ENCODE results near the gene ACOX3. TPM values are rescaled to one million over a fixed set of nuclear protein-coding genes. Genes with fewer than 3 reads are reported as not detected.

Gene ACOX3
- total RNA-seq, 2 experiments from 2014 or later: 24.2 to 27.8 TPM

DNA sequence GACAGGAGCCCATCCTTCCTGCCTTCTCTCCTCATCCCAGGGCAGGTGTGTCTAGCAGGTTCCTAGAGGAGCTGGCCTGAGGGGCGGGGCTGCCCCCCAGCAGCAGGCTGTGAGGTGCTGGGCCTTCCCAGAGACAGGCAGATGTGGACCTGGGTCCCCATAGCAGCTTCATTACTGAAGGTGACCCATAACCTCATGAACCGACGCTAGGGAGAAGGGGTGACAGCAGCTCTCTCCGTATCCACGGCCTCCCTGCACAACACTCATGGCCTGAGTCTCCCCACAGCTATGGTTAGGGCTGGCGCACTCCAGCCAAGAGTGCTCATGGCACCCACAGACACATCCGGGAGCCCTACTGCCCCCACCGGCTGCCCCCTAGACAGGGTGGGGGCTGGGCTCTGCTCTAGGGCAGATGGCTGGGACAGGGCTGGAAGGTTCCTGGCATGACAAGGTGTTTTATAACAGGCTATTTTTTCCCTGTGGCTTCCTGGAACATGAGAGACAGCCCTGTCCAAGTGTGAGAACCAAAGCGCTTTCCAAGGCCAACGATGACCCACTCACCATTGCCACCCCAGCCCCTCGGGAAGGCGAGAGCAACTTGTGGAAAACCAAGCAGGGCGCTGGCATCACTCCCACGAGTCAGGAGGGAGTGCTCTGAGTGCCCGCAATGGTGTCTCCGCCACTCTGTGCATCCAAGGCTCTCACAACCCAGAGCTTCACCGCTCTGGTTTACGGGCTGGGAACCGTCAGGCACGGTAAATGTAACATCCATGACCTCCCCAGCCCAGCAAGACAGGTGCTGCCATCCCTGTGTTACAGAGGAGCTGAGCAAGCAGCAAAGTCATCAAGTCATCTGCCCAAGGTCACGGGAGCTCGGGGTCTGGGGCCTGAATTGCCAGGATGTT is 59.8 kb downstream of the ACOX3 start:
- ChIA-PET CTCF (no interaction called here), POLR2A (no interaction called here)
- no peaks in the 10 kb centered on the region for H3K27me3 Mint-ChIP-seq
- intact Hi-C loops (cut with micrococcal nuclease): no loop called here
- H3K9me3 Mint-ChIP-seq: no peaks in the 10 kb centered on the region
- no peaks in the 10 kb centered on the region for H3K4me1 Mint-ChIP-seq (ENCODE audit: low read depth)
- H3K36me3 Mint-ChIP-seq (ENCODE audit: low read depth): peaks cover 3% of the 10 kb centered on the region
- no peak overlapping the region for H3K27ac Mint-ChIP-seq
- no peak for ATAC-seq
- no peak for DNase-seq
- H3K4me3 Mint-ChIP-seq: no peak overlapping the region
- TF ChIP-seq, protein P1, sequence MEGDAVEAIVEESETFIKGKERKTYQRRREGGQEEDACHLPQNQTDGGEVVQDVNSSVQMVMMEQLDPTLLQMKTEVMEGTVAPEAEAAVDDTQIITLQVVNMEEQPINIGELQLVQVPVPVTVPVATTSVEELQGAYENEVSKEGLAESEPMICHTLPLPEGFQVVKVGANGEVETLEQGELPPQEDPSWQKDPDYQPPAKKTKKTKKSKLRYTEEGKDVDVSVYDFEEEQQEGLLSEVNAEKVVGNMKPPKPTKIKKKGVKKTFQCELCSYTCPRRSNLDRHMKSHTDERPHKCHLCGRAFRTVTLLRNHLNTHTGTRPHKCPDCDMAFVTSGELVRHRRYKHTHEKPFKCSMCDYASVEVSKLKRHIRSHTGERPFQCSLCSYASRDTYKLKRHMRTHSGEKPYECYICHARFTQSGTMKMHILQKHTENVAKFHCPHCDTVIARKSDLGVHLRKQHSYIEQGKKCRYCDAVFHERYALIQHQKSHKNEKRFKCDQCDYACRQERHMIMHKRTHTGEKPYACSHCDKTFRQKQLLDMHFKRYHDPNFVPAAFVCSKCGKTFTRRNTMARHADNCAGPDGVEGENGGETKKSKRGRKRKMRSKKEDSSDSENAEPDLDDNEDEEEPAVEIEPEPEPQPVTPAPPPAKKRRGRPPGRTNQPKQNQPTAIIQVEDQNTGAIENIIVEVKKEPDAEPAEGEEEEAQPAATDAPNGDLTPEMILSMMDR (IDR thresholded peaks at IDR 0.05): no peak

DNA sequence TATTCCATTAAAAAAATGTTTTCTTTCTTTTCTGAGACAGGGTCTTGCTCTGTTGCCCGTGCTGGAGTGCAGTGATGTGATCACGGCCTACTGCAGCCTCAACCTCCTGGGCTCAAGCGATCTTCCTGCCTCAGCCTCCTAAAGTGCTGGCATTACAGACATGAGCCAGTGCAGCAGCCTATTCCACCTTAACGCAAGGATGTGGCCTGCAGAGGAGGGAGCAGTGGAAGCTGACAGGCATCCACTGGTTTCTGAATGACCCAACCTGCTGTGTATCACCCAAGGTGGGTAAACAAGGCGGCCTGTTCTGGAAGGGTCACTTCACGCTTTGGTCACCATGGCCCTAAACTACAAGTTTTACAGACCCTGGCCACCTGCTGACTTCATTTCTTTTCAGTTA is 60.8 kb downstream of the ACOX3 start:
- DNase-seq: no peak
- no peaks in the 10 kb centered on the region for H3K9me3 Mint-ChIP-seq
- ATAC-seq: no peak
- no peak overlapping the region for H3K4me3 Mint-ChIP-seq
- intact Hi-C loops (cut with micrococcal nuclease): no loop called here
- no peaks in the 10 kb centered on the region for H3K36me3 Mint-ChIP-seq (ENCODE audit: low read depth)
- H3K4me1 Mint-ChIP-seq (ENCODE audit: low read depth): no peaks in the 10 kb centered on the region
- no peaks in the 10 kb centered on the region for H3K27me3 Mint-ChIP-seq
- TF ChIP-seq, protein P1 (IDR thresholded peaks at IDR 0.05): no peak
- ChIA-PET CTCF (no interaction called here), POLR2A (no interaction called here)
- no peak overlapping the region for H3K27ac Mint-ChIP-seq

DNA sequence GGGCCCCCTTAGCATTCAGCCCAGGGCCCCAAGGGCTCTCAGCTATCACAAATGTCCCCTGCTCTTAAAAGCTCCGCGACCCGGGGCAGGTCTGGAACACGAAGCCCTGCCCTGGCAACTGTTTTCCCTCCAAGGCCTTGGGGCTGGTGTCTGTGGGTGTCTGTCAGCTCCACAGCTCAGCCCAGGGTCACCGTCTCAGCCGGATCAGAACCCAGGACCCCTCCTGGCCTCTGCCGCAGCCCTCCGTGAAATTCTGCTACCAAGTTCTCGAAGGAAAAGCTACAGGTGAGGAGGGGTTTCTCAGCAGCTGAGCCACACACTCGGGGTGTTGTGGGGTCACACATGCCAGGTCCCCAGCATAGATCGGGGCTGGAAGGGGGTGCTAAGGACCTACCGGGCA is 61.2 kb downstream of the ACOX3 start:
- H3K36me3 Mint-ChIP-seq (ENCODE audit: low read depth): no peaks in the 10 kb centered on the region
- TF ChIP-seq, protein P1 (IDR thresholded peaks at IDR 0.05): no peak
- ChIA-PET CTCF (no interaction called here), POLR2A (no interaction called here)
- H3K27ac Mint-ChIP-seq: no peak overlapping the region
- intact Hi-C loops (cut with micrococcal nuclease): no loop called here
- ATAC-seq (no peak), DNase-seq (no peak)
- no peak overlapping the region for H3K4me3 Mint-ChIP-seq
- H3K27me3 Mint-ChIP-seq: no peaks in the 10 kb centered on the region
- H3K4me1 Mint-ChIP-seq (ENCODE audit: low read depth): no peaks in the 10 kb centered on the region
- no peaks in the 10 kb centered on the region for H3K9me3 Mint-ChIP-seq

DNA sequence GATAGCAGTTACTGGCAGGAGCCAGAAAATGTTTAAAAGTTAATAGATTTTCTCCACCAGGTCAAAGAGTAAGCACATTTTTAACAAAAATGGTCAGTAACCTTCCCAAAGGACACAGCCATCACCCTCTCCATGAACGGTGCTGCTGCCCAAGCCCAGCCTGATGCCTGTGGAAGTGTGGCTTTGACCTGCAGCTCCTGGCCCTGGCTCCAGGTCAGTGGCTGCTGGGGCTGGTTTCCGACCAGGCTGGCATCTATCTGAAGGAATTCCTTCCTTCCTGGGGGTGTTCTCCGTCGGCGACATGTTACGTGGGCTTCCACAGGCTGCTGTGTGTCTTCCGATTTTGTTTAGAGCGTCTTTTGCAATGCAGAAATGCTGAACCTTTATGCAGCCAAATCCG is 61.7 kb downstream of the ACOX3 start:
- TF ChIP-seq, protein P1 (IDR thresholded peaks at IDR 0.05): no peak
- no peak for ATAC-seq
- Mint-ChIP-seq H3K27me3 (no peaks in the 10 kb centered on the region), H3K36me3 (ENCODE audit: low read depth) (no peaks in the 10 kb centered on the region), H3K4me3 (no peak overlapping the region), H3K9me3 (no peaks in the 10 kb centered on the region), H3K4me1 (ENCODE audit: low read depth) (no peaks in the 10 kb centered on the region), H3K27ac (no peak overlapping the region)
- intact Hi-C loops (cut with micrococcal nuclease): no loop called here
- ChIA-PET CTCF (no interaction called here), POLR2A (no interaction called here)
- no peak for DNase-seq

DNA sequence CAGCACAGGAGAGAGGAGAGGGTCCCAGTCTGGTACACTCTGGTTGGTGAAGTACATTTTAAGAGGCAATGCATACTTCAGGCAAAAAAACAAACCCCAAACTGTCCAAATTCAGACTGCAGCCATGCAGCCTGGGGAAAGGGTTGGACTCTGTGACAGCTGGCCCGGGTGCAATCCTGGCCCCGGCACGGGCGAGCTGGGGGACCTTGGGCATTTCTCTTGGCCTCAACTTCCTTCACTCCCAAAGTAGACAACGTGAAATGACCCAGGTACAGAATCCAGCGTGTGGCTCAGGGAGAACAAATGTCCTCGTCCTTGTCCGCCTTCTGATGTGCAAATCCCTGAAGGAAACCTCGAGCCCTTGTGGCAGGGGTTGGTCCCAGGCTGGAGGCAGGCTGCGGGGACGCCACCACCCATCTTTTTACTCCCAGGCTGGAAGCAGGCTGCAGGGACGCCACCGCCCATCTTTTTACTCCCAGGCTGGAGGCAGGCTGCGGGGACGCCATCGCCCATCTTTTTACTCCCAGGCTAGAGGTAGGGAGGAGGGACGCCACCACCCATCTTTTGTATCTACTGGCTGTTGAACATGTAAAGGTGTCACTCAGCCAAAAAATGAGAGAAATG is 62.3 kb downstream of the ACOX3 start:
- H3K27ac Mint-ChIP-seq: no peak overlapping the region
- H3K9me3 Mint-ChIP-seq: no peaks in the 10 kb centered on the region
- no peak for ATAC-seq
- no peaks in the 10 kb centered on the region for H3K36me3 Mint-ChIP-seq (ENCODE audit: low read depth)
- ChIA-PET POLR2A (no interaction called here), CTCF (no interaction called here)
- TF ChIP-seq, protein P1 (IDR thresholded peaks at IDR 0.05): no peak
- DNase-seq: no peak
- H3K4me1 Mint-ChIP-seq (ENCODE audit: low read depth): no peaks in the 10 kb centered on the region
- H3K4me3 Mint-ChIP-seq: no peak overlapping the region
- intact Hi-C loops (cut with micrococcal nuclease): no loop called here
- H3K27me3 Mint-ChIP-seq: no peaks in the 10 kb centered on the region

Data from activated CD8-positive, alpha-beta T cell treated with anti-CD3 and anti-CD28 coated beads for 36 hours (primary cell).